Smooth muscle cell (in vitro differentiated cells): Measurements from ENCODE around the gene RADIL. TPM values are rescaled to one million over a fixed set of nuclear protein-coding genes. Genes with fewer than 3 reads are reported as not detected.

ENCODE experiments used
- DNase-seq: peaks from one replicate; lab custom pipeline; 2025; ENCODE audit not compliant: unreplicated experiment; lab: John Stamatoyannopoulos, UW
- H2AFZ ChIP-seq: fragments of 200-600 bp; sonication (generic); 2 replicates; pipeline ENCODE4 v1.6.0; 2016; ENCODE audit warnings: antibody characterized with exemption, low read depth, mild to moderate bottlenecking
- H3F3A ChIP-seq: fragments of 200-600 bp; sonication (generic); 2 replicates; pipeline ENCODE4 v1.6.0; 2017; ENCODE audit warnings: antibody characterized with exemption, low read depth
- H3K27ac ChIP-seq: fragments of 200-600 bp; sonication (generic); 2 replicates; pipeline ENCODE4 v1.5.1; 2016; ENCODE audit warnings: low read depth, mild to moderate bottlenecking
- H3K27me3 ChIP-seq: fragments of 200-600 bp; sonication (generic); 2 replicates; pipeline ENCODE4 v1.6.1; 2016; ENCODE audit warnings: low read depth, mild to moderate bottlenecking
- H3K36me3 ChIP-seq: fragments of 200-600 bp; sonication (generic); 2 replicates; pipeline ENCODE4 v1.5.1; 2016; ENCODE audit warnings: low read depth
- H3K4me1 ChIP-seq: fragments of 200-600 bp; sonication (generic); 2 replicates; pipeline ENCODE4 v1.5.1; 2016; ENCODE audit warnings: low read depth
- H3K4me2 ChIP-seq: fragments of 200-600 bp; sonication (generic); 2 replicates; pipeline ENCODE4 v1.6.0; 2016; ENCODE audit warnings: mild to moderate bottlenecking
- H3K4me3 ChIP-seq: fragments of 200-600 bp; sonication (generic); 2 replicates; pipeline ENCODE4 v1.5.1; 2016; ENCODE audit warnings: mild to moderate bottlenecking
- H3K79me2 ChIP-seq: fragments of 200-600 bp; sonication (generic); 2 replicates; pipeline ENCODE4 v1.6.0; 2016; ENCODE audit warnings: low read depth, mild to moderate bottlenecking
- H3K9ac ChIP-seq: fragments of 200-600 bp; sonication (generic); 2 replicates; pipeline ENCODE4 v1.6.0; 2016; ENCODE audit warnings: low read depth
- H3K9me3 ChIP-seq: fragments of 200-600 bp; sonication (generic); replicated peaks from 2 replicates; pipeline ENCODE4 v1.5.1; 2016; ENCODE audit warnings: low read depth
- H4K20me1 ChIP-seq: fragments of 200-600 bp; sonication (generic); 2 replicates; pipeline ENCODE4 v1.6.0; 2016; ENCODE audit warnings: low read depth
- CTCF ChIP-seq: fragments of 200-600 bp; sonication (generic); IDR thresholded peaks from 2 replicates; pipeline ENCODE4 v1.5.1; 2017; ENCODE audit warnings: borderline replicate concordance, mild to moderate bottlenecking, antibody characterized with exemption; ENCODE audit not compliant: insufficient read depth, poor library complexity, severe bottlenecking
- WGBS: methylation state at CpG from one replicate; pipeline ENCODE4 v1.1.7; 2016; ENCODE audit warnings: low lambda C conversion rate; 5-methylcytosine and 5-hydroxymethylcytosine counted together
- polyA plus RNA-seq: library from polyadenylated mRNA; unstranded; fragments of >200 nt; fragmentation: Nextera tagmentation; extraction: Ambion mirVana; gene quantifications from 2 replicates; pipeline ENCODE4 v1.2.1, GENCODE V29; 2016
- total RNA-seq: library from RNA; depleted of rRNA; stranded (reverse); fragments of >200 nt; gene quantifications from 2 replicates; pipeline ENCODE4 v1.2.3, GENCODE V29; 2014

The RADIL gene
- total and polyA plus RNA-seq, 2 experiments from 2014 or later: 4.7 to 10.7 TPM

GRCh38 chr7:4842319-4843064 lies 41.0 kb downstream of the RADIL start:
- WGBS: 40% methylated on average over 22 of the region's 22 CpGs
- H3F3A ChIP-seq: no peaks in the 10 kb centered on the region
- H2AFZ ChIP-seq: peak overlapping the region; percentile 23
- H3K27me3 ChIP-seq: no peaks in the 10 kb centered on the region
- H4K20me1 ChIP-seq: no peaks in the 10 kb centered on the region
- peak overlapping the region; percentile 57 for H3K4me2 ChIP-seq
- H3K79me2 ChIP-seq: no peaks in the 10 kb centered on the region
- peak overlapping the region; percentile 54 for H3K27ac ChIP-seq
- H3K36me3 ChIP-seq: no peaks in the 10 kb centered on the region
- H3K4me3 ChIP-seq: no peak overlapping the region
- no peak for DNase-seq
- TF ChIP-seq CTCF: no peak
- no peak overlapping the region for H3K9ac ChIP-seq
- peaks cover 4% of the 10 kb centered on the region for H3K4me1 ChIP-seq
- H3K9me3 ChIP-seq: no peaks in the 10 kb centered on the region

- Histone ChIP-seq H3K4me3 (no peak overlapping the region), H4K20me1 (no peaks in the 10 kb centered on the region), H3K79me2 (no peaks in the 10 kb centered on the region), H2AFZ (peak overlapping the region; percentile 23), H3K9me3 (no peaks in the 10 kb centered on the region), H3K9ac (no peak overlapping the region), H3K36me3 (no peaks in the 10 kb centered on the region), H3F3A (no peaks in the 10 kb centered on the region), H3K4me2 (no peak overlapping the region), H3K27ac (peak overlapping the region; percentile 54), H3K4me1 (peaks cover 6% of the 10 kb centered on the region), H3K27me3 (no peaks in the 10 kb centered on the region)
- no peak for TF ChIP-seq CTCF
- WGBS: 96% methylated on average over 13 of the region's 13 CpGs
- no peak for DNase-seq
Observed at GRCh38 chr7:4841836-4842235, 41.7 kb downstream of the RADIL start.

- Histone ChIP-seq H4K20me1 (no peaks in the 10 kb centered on the region), H3K9me3 (no peaks in the 10 kb centered on the region), H3K4me3 (no peak overlapping the region), H3K4me2 (no peak overlapping the region), H3K27ac (no peak overlapping the region), H3K4me1 (peaks cover 6% of the 10 kb centered on the region), H3K9ac (no peak overlapping the region), H3K79me2 (no peaks in the 10 kb centered on the region), H3K27me3 (no peaks in the 10 kb centered on the region), H3K36me3 (no peaks in the 10 kb centered on the region), H2AFZ (no peak overlapping the region), H3F3A (no peaks in the 10 kb centered on the region)
- TF ChIP-seq CTCF: no peak
- WGBS: 92% methylated on average over 17 of the region's 17 CpGs
- DNase-seq: no peak
Observed at GRCh38 chr7:4841007-4841784, 42.3 kb downstream of the RADIL start.
